HepG2 (cell line): ENCODE data around the gene RPS8. TPM values are rescaled to one million over a fixed set of nuclear protein-coding genes. Genes with fewer than 3 reads are reported as not detected.

ENCODE experiments used
- CHCHD3 ChIP-seq: sonication (generic); formaldehyde crosslinking; IDR thresholded peaks from 2 replicates; pipeline ENCODE4 v1.8.0; 2022; ENCODE audit warnings: mild to moderate bottlenecking, missing genetic modification reagents, moderate library complexity
- MLLT10 ChIP-seq: sonication (generic); formaldehyde crosslinking; IDR thresholded peaks from 2 replicates; pipeline ENCODE4 v1.4.0; 2020; ENCODE audit warnings: missing genetic modification reagents
- NFIB ChIP-seq: sonication (generic); formaldehyde crosslinking; IDR thresholded peaks from 2 replicates; pipeline ENCODE4 v1.9.0; 2021; ENCODE audit warnings: missing genetic modification reagents, mild to moderate bottlenecking, borderline replicate concordance
- NR2F1 ChIP-seq, 2 experiments: fragments of 450-650 bp in 1 of 2; formaldehyde crosslinking in 1 of 2; IDR thresholded peaks; 2 replicates each; pipeline versions ENCODE4 v1.5.0 to v1.6.1; 2016 to 2020; ENCODE audit warnings: mild to moderate bottlenecking in 1 of 2, missing compliant biosample characterization in 1 of 2, missing genetic modification reagents in 1 of 2, moderate library complexity in 1 of 2
- RAD21 ChIP-seq: fragments of 450-650 bp; formaldehyde crosslinking; IDR thresholded peaks from 2 replicates; pipeline ENCODE4 v1.5.0; 2020; ENCODE audit warnings: mild to moderate bottlenecking
- RARG ChIP-seq: sonication (generic); formaldehyde crosslinking; IDR thresholded peaks from 2 replicates; pipeline ENCODE4 v1.4.0; 2020; ENCODE audit warnings: low read depth, mild to moderate bottlenecking, missing genetic modification reagents
- RFX1 ChIP-seq: fragments of 450-650 bp; IDR thresholded peaks from 2 replicates; pipeline ENCODE4 v1.6.1; 2017
- SSRP1 ChIP-seq: IDR thresholded peaks from 2 replicates; pipeline ENCODE4 v1.6.1; 2016; ENCODE audit warnings: control low read depth
- YEATS4 ChIP-seq: sonication (generic); formaldehyde crosslinking; IDR thresholded peaks from 2 replicates; pipeline ENCODE4 v1.4.0; 2020; ENCODE audit warnings: missing genetic modification reagents, borderline replicate concordance
- ZBTB8A ChIP-seq: sonication (generic); formaldehyde crosslinking; IDR thresholded peaks from 2 replicates; pipeline ENCODE4 v1.4.0; 2020; ENCODE audit warnings: mild to moderate bottlenecking, low read depth, missing genetic modification reagents, borderline replicate concordance
- ZNF3 ChIP-seq: IDR thresholded peaks from 2 replicates; pipeline ENCODE4 v1.7.0; 2017; ENCODE audit warnings: inconsistent platforms
- ZNF333 ChIP-seq: sonication (generic); formaldehyde crosslinking; IDR thresholded peaks from 2 replicates; pipeline ENCODE4 v1.4.0; 2020; ENCODE audit warnings: mild to moderate bottlenecking, missing genetic modification reagents, borderline replicate concordance
- ZNF546 ChIP-seq: sonication (generic); formaldehyde crosslinking; conservative IDR thresholded peaks from 2 replicates; pipeline ENCODE4 v1.8.1; 2023; ENCODE audit warnings: mild to moderate bottlenecking, missing genetic modification reagents
- ZNF672 ChIP-seq: sonication (generic); formaldehyde crosslinking; IDR thresholded peaks from 2 replicates; pipeline ENCODE4 v1.8.1; 2022; ENCODE audit warnings: missing genetic modification reagents
- ZNF768 ChIP-seq: sonication (generic); formaldehyde crosslinking; IDR thresholded peaks from 2 replicates; pipeline ENCODE4 v1.4.0; 2020; ENCODE audit warnings: missing genetic modification reagents
- polyA plus RNA-seq, 8 experiments: library from polyadenylated mRNA; depleted of rRNA in 3 of 8; stranded (reverse) in 7 of 8; unstranded in 1 of 8; fragments of >200 nt; fragmentation: Illumina TruSeq in 4 of 8; extraction: Trizol in 4 of 8; gene quantifications; 2 replicates each; pipeline versions ENCODE4 v1.2.1 to v1.2.3, GENCODE V29; 2011 to 2016; ENCODE audit warnings: low read depth in 4 of 8, missing spikeins in 1 of 8, mixed read lengths in 1 of 8; ENCODE audit not compliant: insufficient read depth in 1 of 8
- total RNA-seq, 5 experiments: library from RNA; depleted of rRNA; stranded (reverse); fragments of >200 nt; fragmentation: Illumina TruSeq; extraction: Trizol; gene quantifications; 2 replicates each; pipeline ENCODE4 v1.2.3, GENCODE V29; 2016; ENCODE audit warnings: low read depth in 1 of 5
- TF ChIP-seq, protein P1 (sequence below): sonication (generic); formaldehyde crosslinking; IDR thresholded peaks from 2 replicates; pipeline ENCODE4 v1.4.0; 2020; ENCODE audit warnings: mild to moderate bottlenecking, missing genetic modification reagents
- TF ChIP-seq, protein P2 (sequence below): sonication (generic); formaldehyde crosslinking; IDR thresholded peaks from 2 replicates; pipeline ENCODE4 v1.5.0; 2020; ENCODE audit warnings: mild to moderate bottlenecking, missing genetic modification reagents
- TF ChIP-seq, protein P3 (sequence below): IDR thresholded peaks from 2 replicates; pipeline ENCODE4 v1.6.1; 2016; ENCODE audit warnings: low read depth
- TF ChIP-seq, protein P4 (sequence below): sonication (generic); formaldehyde crosslinking; IDR thresholded peaks from 2 replicates; pipeline ENCODE4 v1.8.1; 2023; ENCODE audit warnings: mild to moderate bottlenecking, inconsistent platforms, moderate library complexity, missing genetic modification reagents, borderline replicate concordance
- TF ChIP-seq, protein P5 (sequence below): sonication (generic); formaldehyde crosslinking; IDR thresholded peaks from 2 replicates; pipeline ENCODE4 v1.9.0; 2021; ENCODE audit warnings: missing genetic modification reagents, borderline replicate concordance

Gene RPS8
- total and polyA plus RNA-seq, 2 of the 13 experiments (the other 11 are each of a cell fraction or from before 2014, with no cell fraction given): 2,628 to 2,822 TPM

DNA sequence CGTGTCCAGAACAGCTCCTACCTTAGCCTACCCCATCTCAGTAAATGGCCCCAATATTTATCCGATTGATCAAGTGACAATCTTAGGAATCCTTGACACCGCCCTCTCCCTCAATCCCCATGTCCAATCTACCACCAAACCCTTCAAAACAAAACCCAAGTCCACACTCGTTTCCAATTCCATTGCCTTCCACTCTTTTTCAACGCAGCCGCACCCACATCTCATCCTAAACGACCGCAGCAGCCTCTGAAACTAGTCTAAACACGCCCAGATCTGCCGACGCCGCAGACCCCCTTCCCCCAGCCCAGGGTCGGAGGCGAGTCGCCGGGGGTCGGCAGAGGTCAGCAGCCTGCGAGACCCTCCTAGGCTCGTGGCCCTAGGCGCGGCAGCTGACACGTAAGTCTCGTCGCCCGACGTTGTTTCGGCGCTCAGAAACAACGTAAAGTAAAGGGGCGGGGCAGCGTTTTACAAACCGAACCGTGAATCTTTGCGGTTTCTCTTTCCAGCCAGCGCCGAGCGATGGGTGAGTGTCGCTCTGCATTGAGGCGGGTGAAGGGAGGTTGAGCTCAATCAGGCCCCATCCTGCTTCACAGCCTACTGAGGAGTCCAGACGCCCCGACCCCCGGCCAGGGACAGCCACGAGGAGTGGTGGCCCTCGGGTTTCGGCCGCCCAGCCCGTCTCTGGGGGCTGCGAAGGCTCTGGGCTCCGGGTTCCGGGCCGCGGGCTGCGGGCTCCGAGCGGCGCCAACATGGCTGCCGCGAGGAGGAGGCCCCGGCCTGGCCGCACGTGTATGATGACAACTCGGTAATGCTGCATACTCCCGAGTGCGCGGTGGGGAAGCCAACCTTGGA is at the start of gene RPS8 (continued):
- TF ChIP-seq, protein P1, sequence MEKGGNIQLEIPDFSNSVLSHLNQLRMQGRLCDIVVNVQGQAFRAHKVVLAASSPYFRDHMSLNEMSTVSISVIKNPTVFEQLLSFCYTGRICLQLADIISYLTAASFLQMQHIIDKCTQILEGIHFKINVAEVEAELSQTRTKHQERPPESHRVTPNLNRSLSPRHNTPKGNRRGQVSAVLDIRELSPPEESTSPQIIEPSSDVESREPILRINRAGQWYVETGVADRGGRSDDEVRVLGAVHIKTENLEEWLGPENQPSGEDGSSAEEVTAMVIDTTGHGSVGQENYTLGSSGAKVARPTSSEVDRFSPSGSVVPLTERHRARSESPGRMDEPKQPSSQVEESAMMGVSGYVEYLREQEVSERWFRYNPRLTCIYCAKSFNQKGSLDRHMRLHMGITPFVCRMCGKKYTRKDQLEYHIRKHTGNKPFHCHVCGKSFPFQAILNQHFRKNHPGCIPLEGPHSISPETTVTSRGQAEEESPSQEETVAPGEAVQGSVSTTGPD (CRISPR knock-in tag): no peak
- TF ChIP-seq, protein P2, sequence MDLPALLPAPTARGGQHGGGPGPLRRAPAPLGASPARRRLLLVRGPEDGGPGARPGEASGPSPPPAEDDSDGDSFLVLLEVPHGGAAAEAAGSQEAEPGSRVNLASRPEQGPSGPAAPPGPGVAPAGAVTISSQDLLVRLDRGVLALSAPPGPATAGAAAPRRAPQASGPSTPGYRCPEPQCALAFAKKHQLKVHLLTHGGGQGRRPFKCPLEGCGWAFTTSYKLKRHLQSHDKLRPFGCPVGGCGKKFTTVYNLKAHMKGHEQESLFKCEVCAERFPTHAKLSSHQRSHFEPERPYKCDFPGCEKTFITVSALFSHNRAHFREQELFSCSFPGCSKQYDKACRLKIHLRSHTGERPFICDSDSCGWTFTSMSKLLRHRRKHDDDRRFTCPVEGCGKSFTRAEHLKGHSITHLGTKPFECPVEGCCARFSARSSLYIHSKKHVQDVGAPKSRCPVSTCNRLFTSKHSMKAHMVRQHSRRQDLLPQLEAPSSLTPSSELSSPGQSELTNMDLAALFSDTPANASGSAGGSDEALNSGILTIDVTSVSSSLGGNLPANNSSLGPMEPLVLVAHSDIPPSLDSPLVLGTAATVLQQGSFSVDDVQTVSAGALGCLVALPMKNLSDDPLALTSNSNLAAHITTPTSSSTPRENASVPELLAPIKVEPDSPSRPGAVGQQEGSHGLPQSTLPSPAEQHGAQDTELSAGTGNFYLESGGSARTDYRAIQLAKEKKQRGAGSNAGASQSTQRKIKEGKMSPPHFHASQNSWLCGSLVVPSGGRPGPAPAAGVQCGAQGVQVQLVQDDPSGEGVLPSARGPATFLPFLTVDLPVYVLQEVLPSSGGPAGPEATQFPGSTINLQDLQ (CRISPR knock-in tag): no peak
- TF ChIP-seq RARG (CRISPR knock-in tag) (no peak), ZNF546 (no peak), ZNF3 (CRISPR knock-in tag) (no peak), CHCHD3 (CRISPR knock-in tag) (no peak), ZNF333 (CRISPR knock-in tag) (no peak), NR2F1 (CRISPR knock-in tag; IDR thresholded peaks at IDR 0.05) (peak; percentile 80 to 92; a peak in 3 of 4 replicates), ZNF768 (CRISPR knock-in tag) (peak; percentile 56), SSRP1 (CRISPR knock-in tag) (no peak), ZBTB8A (no peak), RFX1 (no peak), ZNF672 (CRISPR knock-in tag) (no peak), MLLT10 (no peak), YEATS4 (CRISPR knock-in tag) (peak; percentile 99), NFIB (CRISPR knock-in tag) (no peak), RAD21 (CRISPR knock-in tag) (peak; percentile 39)
- TF ChIP-seq, protein P3, sequence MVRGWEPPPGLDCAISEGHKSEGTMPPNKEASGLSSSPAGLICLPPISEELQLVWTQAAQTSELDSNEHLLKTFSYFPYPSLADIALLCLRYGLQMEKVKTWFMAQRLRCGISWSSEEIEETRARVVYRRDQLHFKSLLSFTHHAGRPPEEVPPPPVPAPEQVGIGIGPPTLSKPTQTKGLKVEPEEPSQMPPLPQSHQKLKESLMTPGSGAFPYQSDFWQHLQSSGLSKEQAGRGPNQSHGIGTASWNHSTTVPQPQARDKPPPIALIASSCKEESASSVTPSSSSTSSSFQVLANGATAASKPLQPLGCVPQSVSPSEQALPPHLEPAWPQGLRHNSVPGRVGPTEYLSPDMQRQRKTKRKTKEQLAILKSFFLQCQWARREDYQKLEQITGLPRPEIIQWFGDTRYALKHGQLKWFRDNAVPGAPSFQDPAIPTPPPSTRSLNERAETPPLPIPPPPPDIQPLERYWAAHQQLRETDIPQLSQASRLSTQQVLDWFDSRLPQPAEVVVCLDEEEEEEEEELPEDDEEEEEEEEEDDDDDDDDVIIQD: peak; percentile 58; the same call in 1 of the 2 replicates
- TF ChIP-seq, protein P4, sequence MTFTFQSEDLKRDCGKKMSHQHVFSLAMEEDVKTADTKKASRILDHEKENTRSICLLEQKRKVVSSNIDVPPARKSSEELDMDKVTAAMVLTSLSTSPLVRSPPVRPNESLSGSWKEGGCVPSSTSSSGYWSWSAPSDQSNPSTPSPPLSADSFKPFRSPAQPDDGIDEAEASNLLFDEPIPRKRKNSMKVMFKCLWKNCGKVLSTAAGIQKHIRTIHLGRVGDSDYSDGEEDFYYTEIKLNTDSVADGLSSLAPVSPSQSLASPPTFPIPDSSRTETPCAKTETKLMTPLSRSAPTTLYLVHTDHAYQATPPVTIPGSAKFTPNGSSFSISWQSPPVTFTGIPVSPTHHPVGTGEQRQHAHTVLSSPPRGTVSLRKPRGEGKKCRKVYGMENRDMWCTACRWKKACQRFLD: peak; percentile 82; the same call in 1 of the 2 replicates
- TF ChIP-seq, protein P5, sequence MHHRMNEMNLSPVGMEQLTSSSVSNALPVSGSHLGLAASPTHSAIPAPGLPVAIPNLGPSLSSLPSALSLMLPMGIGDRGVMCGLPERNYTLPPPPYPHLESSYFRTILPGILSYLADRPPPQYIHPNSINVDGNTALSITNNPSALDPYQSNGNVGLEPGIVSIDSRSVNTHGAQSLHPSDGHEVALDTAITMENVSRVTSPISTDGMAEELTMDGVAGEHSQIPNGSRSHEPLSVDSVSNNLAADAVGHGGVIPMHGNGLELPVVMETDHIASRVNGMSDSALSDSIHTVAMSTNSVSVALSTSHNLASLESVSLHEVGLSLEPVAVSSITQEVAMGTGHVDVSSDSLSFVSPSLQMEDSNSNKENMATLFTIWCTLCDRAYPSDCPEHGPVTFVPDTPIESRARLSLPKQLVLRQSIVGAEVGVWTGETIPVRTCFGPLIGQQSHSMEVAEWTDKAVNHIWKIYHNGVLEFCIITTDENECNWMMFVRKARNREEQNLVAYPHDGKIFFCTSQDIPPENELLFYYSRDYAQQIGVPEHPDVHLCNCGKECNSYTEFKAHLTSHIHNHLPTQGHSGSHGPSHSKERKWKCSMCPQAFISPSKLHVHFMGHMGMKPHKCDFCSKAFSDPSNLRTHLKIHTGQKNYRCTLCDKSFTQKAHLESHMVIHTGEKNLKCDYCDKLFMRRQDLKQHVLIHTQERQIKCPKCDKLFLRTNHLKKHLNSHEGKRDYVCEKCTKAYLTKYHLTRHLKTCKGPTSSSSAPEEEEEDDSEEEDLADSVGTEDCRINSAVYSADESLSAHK (CRISPR knock-in tag): no peak
